Cardiac septum (tissue), 1 donor: ENCODE results near the gene CSF3R. TPM values are rescaled to one million over a fixed set of nuclear protein-coding genes. Genes with fewer than 3 reads are reported as not detected.

Experiments
- DNase-seq: peaks from one replicate; pipeline ENCODE4 v3.0.0-alpha.2; 2020; ENCODE audit warnings: low spot score
- intact Hi-C: fragments of 100-400 bp; cut with DNase I; formaldehyde crosslinking; loops from one replicate; pipeline ENCODE4 v1.14.0; 2022
- total RNA-seq: library from RNA; stranded (reverse); fragmentation: NEBNext Ultra II Directional; extraction: Animal tissue kit (Norgen Biotek cat#: 25700); gene quantifications from one replicate; pipeline ENCODE4 v1.2.1, GENCODE V29; 2021
- donor health status: DM: no; HTN: no; CAD: no.

The CSF3R gene
- total RNA-seq, 1 donor from 2014 or later, result 11.8 TPM

GRCh38 chr1:36442337-36442736 is 40.4 kb downstream of the CSF3R start:
- DNase-seq, result no peak
- intact Hi-C loops, result no loop called here

- no peak for DNase-seq
- intact Hi-C loops, result no loop called here
These were observed 42.1 kb downstream of the CSF3R start for GRCh38 chr1:36440646-36441045.

- intact Hi-C loops, result no loop called here
- DNase-seq, result no peak
These were observed 42.7 kb downstream of the CSF3R start for GRCh38 chr1:36440044-36440443.

- DNase-seq, result no peak
- intact Hi-C loops, result no loop called here
These were observed 44.0 kb downstream of the CSF3R start for GRCh38 chr1:36438715-36439114.

- intact Hi-C loops, result no loop called here
- DNase-seq, result no peak
These were observed 45.9 kb downstream of the CSF3R start for GRCh38 chr1:36436821-36437220.

GRCh38 chr1:36433102-36433501 is 49.6 kb downstream of the CSF3R start:
- no peak for DNase-seq
- intact Hi-C loops, result no loop called here

- intact Hi-C loops, result no loop called here
- DNase-seq, result no peak
These were observed 50.1 kb downstream of the CSF3R start for GRCh38 chr1:36432616-36433015.

- intact Hi-C loops, result loop anchor here (10.0 kb wide), 1 partner anchor 121 kb away; the partner anchor contains the start of gene SH3D21
- no peak for DNase-seq
These were observed 56.9 kb downstream of the CSF3R start for GRCh38 chr1:36425791-36426190.

GRCh38 chr1:36421649-36422048 is 61.1 kb downstream of the CSF3R start:
- no peak for DNase-seq
- intact Hi-C loops, result loop anchor here (2.0 to 10.0 kb wide), 3 partner anchors 79 to 323 kb away; partner anchors contain the start of gene SH3D21

- peak; percentile 95 for DNase-seq
- intact Hi-C loops, result loop anchor here (2.0 to 10.0 kb wide), 3 partner anchors 78 to 322 kb away; partner anchors contain the start of gene SH3D21
These were observed 61.8 kb downstream of the CSF3R start for GRCh38 chr1:36420836-36421317.

- intact Hi-C loops, result loop anchor here (2.0 to 10.0 kb wide), 3 partner anchors 78 to 322 kb away; partner anchors contain the start of gene SH3D21
- no peak for DNase-seq
These were observed 62.3 kb downstream of the CSF3R start for GRCh38 chr1:36420409-36420808.

GRCh38 chr1:36419569-36419968 is 63.1 kb downstream of the CSF3R start:
- no peak for DNase-seq
- intact Hi-C loops, result no loop called here

- intact Hi-C loops, result no loop called here
These were observed 63.6 kb downstream of the CSF3R start for GRCh38 chr1:36419140-36419539.

GRCh38 chr1:36417931-36418330 is 64.8 kb downstream of the CSF3R start:
- intact Hi-C loops, result no loop called here
- DNase-seq, result no peak

More at GRCh38 chr1:36419140-36419539, 63.6 kb downstream of the CSF3R start:
- no peak for DNase-seq

Other genes with a start within 250 kb of the CSF3R start
- gene SH3D21, start 176.5 kb downstream of the CSF3R start, total RNA-seq, result 3.3 TPM
- gene EVA1B, start 159.3 kb downstream of the CSF3R start, total RNA-seq, result 11.3 TPM
- gene STK40, start 97.0 kb downstream of the CSF3R start, total RNA-seq, result 75.5 TPM
- 52.7 TPM for gene LSM10, start 85.0 kb downstream of the CSF3R start, total RNA-seq
- gene OSCP1, start 32.5 kb downstream of the CSF3R start, total RNA-seq, result 3.4 TPM
- gene MRPS15, start 18.5 kb downstream of the CSF3R start, total RNA-seq, result 71.7 TPM